Measurements from ENCODE around the gene DUSP28. TPM values are rescaled to one million over a fixed set of nuclear protein-coding genes. Genes with fewer than 3 reads are reported as not detected.
"Not testable (repeated sequence)": the region's sequence is repeated elsewhere in the genome, so short reads cannot be mapped to it uniquely, and the experiment has no call there.

Gene DUSP28
- total and polyA plus RNA-seq, 2 experiments from 2014 or later = 2.7 to 4.3 TPM

DNA sequence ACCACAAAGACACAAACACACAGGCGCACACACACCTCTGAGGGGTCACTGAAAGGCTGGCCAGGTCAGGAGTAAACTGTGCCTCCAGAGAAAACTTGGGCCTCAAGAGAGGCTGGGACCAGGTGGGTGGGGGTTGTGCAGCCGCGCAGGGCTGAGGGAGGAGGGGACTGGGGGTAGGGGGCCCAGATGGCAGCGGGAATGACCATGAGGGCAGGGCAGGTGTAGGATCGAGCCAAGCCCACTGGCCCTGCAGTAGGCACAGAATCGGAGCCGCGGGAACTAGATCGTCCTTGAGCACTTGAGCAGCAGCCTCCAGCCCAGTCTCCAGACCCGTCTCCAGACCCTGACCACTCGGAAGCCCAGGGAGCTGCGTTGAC lies 39.2 kb upstream of the DUSP28 start (continued):
- TF ChIP-seq REST (IDR thresholded peaks at IDR 0.05; ENCODE audit: unreplicated experiment) (no peak), EZH2 (IDR thresholded peaks at IDR 0.05; ENCODE audit: low read depth, unreplicated experiment) (no peak), EZH2phosphoT487 (IDR thresholded peaks at IDR 0.05; ENCODE audit: unreplicated experiment) (no peak), POLR2AphosphoS5 (IDR thresholded peaks at IDR 0.05; ENCODE audit: low read depth) (no peak), ZNF331 (CRISPR knock-in tag; IDR thresholded peaks at IDR 0.05; ENCODE audit: low read depth) (no peak), STAT1 (IDR thresholded peaks at IDR 0.05; ENCODE audit: unreplicated experiment) (no peak)

GRCh38 chr2:240521885-240522284 lies 38.3 kb upstream of the DUSP28 start:
- not testable (repeated sequence) for H3K9me2 ChIP-seq (ENCODE audit: insufficient read depth); H3K27ac Mint-ChIP-seq; H3K4me3 Mint-ChIP-seq; H4K20me1 ChIP-seq (replicated peaks; ENCODE audit: insufficient read depth); H2AFZ ChIP-seq; H3K4me1 ChIP-seq (ENCODE audit: insufficient read depth); H3K4me3 ChIP-seq; H3K27ac ChIP-seq (ENCODE audit: low read depth); DNase-seq (ENCODE audit: low spot score); ATAC-seq; H3K36me3 ChIP-seq (ENCODE audit: insufficient read depth); H3F3A ChIP-seq (replicated peaks; ENCODE audit: low read depth); H3K4me2 ChIP-seq; H3K79me2 ChIP-seq (replicated peaks; ENCODE audit: insufficient read depth)
- peaks cover 17% of the 10 kb centered on the region for H3K27me3 ChIP-seq (ENCODE audit: insufficient read depth)
- Mint-ChIP-seq H3K4me1 (peaks cover 19% of the 10 kb centered on the region), H3K9me3 (peaks cover 47% of the 10 kb centered on the region), H3K36me3 (ENCODE audit: low read depth) (peaks cover 45% of the 10 kb centered on the region), H3K27me3 (ENCODE audit: insufficient read depth, low read depth, poor library complexity) (peaks cover 24% of the 10 kb centered on the region)

DNA sequence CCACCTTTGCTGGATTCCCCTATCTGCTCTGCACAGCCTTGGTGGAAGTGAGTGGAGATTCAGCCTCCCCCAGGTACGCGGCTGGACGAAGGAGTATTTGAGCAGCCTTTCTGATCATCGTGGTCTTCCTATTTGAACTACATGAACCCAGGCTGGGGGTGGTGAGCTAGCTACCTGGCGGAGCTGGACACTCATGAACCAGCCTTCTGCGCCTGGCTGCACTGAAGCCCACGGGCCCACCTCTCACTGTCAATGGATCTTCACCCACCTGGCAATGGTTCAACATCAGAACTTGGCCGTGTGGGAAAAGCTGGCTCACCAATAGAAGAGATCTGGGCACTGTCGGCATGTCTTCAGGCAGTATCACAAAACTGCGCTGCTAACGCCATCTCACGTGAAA lies 37.8 kb upstream of the DUSP28 start:
- Mint-ChIP-seq H3K27ac (no peak overlapping the region), H3K36me3 (ENCODE audit: low read depth) (peaks cover 50% of the 10 kb centered on the region), H3K4me1 (peaks cover 19% of the 10 kb centered on the region), H3K9me3 (peaks cover 52% of the 10 kb centered on the region), H3K4me3 (no peak overlapping the region), H3K27me3 (ENCODE audit: insufficient read depth, low read depth, poor library complexity) (peaks cover 23% of the 10 kb centered on the region)
- peaks cover 7% of the 10 kb centered on the region for H3K4me1 ChIP-seq (ENCODE audit: insufficient read depth)
- H3K4me3 ChIP-seq = no peak overlapping the region
- no peak for DNase-seq (ENCODE audit: low spot score)
- H3K4me2 ChIP-seq = no peak overlapping the region
- no peaks in the 10 kb centered on the region for H3K36me3 ChIP-seq (ENCODE audit: insufficient read depth)
- H3K27me3 ChIP-seq (ENCODE audit: insufficient read depth) = peaks cover 17% of the 10 kb centered on the region
- peaks cover 3% of the 10 kb centered on the region; the same call in 1 of the 2 replicates for H3K9me2 ChIP-seq (ENCODE audit: insufficient read depth)
- no peaks in the 10 kb centered on the region for H4K20me1 ChIP-seq (replicated peaks; ENCODE audit: insufficient read depth)
- H3F3A ChIP-seq (replicated peaks; ENCODE audit: low read depth) = no peaks in the 10 kb centered on the region
- no peak overlapping the region for H2AFZ ChIP-seq
- no peaks in the 10 kb centered on the region for H3K79me2 ChIP-seq (replicated peaks; ENCODE audit: insufficient read depth)
- no peak for TF ChIP-seq JUNB (IDR thresholded peaks at IDR 0.05; ENCODE audit: unreplicated experiment)
- TF ChIP-seq STAT1 (IDR thresholded peaks at IDR 0.05; ENCODE audit: unreplicated experiment) = no peak
- no peak for TF ChIP-seq NANOG (IDR thresholded peaks at IDR 0.05; ENCODE audit: borderline replicate concordance)
- TF ChIP-seq ZNF462 (CRISPR knock-in tag; IDR thresholded peaks at IDR 0.05) = no peak
- H3K27ac ChIP-seq (ENCODE audit: low read depth) = no peak overlapping the region
- no peak for ATAC-seq

Measured in GM23338 (cell line).